Stimulated activated CD8-positive, alpha-beta memory T cell treated with anti-CD3 and anti-CD28 coated beads, Interleukin-4, amount 100 ng/mL, for 48 hours (primary cell): ENCODE data around the gene JAKMIP1.

Source experiments
- DNase-seq: peaks from one replicate; pipeline ENCODE4 v3.0.0-alpha.2; 2020

The JAKMIP1 gene

GRCh38 chr4:6115342-6115741 is 85.0 kb downstream of the JAKMIP1 start:
- no peak for DNase-seq

GRCh38 chr4:6114601-6115000 is 85.7 kb downstream of the JAKMIP1 start:
- DNase-seq: no peak

- no peak for DNase-seq
Observed at GRCh38 chr4:6114181-6114580, 86.2 kb downstream of the JAKMIP1 start.

- no peak for DNase-seq
Observed at GRCh38 chr4:6113641-6114040, 86.7 kb downstream of the JAKMIP1 start.

- DNase-seq: no peak
Observed at GRCh38 chr4:6112606-6113290, 87.6 kb downstream of the JAKMIP1 start.

GRCh38 chr4:6111354-6111960 is 88.9 kb downstream of the JAKMIP1 start:
- DNase-seq: no peak

GRCh38 chr4:6110681-6111353 is 89.5 kb downstream of the JAKMIP1 start:
- no peak for DNase-seq

GRCh38 chr4:6109842-6110560 is 90.3 kb downstream of the JAKMIP1 start:
- DNase-seq: no peak

GRCh38 chr4:6107886-6108285 is 92.5 kb downstream of the JAKMIP1 start:
- DNase-seq: no peak

- no peak for DNase-seq
Observed at GRCh38 chr4:6107114-6107791, 93.1 kb downstream of the JAKMIP1 start.

- DNase-seq: no peak
Observed at GRCh38 chr4:6106156-6106555, 94.2 kb downstream of the JAKMIP1 start.

- no peak for DNase-seq
Observed at GRCh38 chr4:6105311-6105911, 94.9 kb downstream of the JAKMIP1 start.

GRCh38 chr4:6104541-6105130 is 95.7 kb downstream of the JAKMIP1 start:
- no peak for DNase-seq

- DNase-seq: no peak
Observed at GRCh38 chr4:6097581-6097980, 102.8 kb downstream of the JAKMIP1 start.

- no peak for DNase-seq
Observed at GRCh38 chr4:6095897-6096296, 104.5 kb downstream of the JAKMIP1 start.

GRCh38 chr4:6095023-6095752 is 105.2 kb downstream of the JAKMIP1 start:
- no peak for DNase-seq

- DNase-seq: no peak
Observed at GRCh38 chr4:6093671-6094070, 106.7 kb downstream of the JAKMIP1 start.

- DNase-seq: no peak
Observed at GRCh38 chr4:6092971-6093370, 107.4 kb downstream of the JAKMIP1 start.

GRCh38 chr4:6092131-6092530 is 108.2 kb downstream of the JAKMIP1 start:
- no peak for DNase-seq

- DNase-seq: no peak
Observed at GRCh38 chr4:6090931-6091330, 109.4 kb downstream of the JAKMIP1 start.

- DNase-seq: no peak
Observed at GRCh38 chr4:6088950-6089349, 111.4 kb downstream of the JAKMIP1 start.
